HepG2 (cell line): ENCODE measurements around the gene RBM6. TPM values are rescaled to one million over a fixed set of nuclear protein-coding genes. Genes with fewer than 3 reads are reported as not detected.

Experiments
- CEBPB ChIP-seq: IDR thresholded peaks from 2 replicates; pipeline ENCODE4 v1.6.1; 2011; ENCODE audit warnings: low read depth, low read length, improper control_type of control experiment, borderline replicate concordance
- GABPB1 ChIP-seq: IDR thresholded peaks from 2 replicates; pipeline ENCODE4 v1.6.1; 2016; ENCODE audit warnings: mild to moderate bottlenecking, missing genetic modification reagents, moderate library complexity, missing compliant biosample characterization
- KLF16 ChIP-seq, 2 experiments: sonication (generic) in 1 of 2; formaldehyde crosslinking in 1 of 2; IDR thresholded peaks; 2 replicates each; pipeline versions ENCODE4 v1.6.1 to v1.8.0; 2016 to 2023; ENCODE audit warnings: missing genetic modification reagents in 2 of 2, missing compliant biosample characterization in 1 of 2
- MXI1 ChIP-seq: IDR thresholded peaks from 3 replicates; pipeline ENCODE4 v1.6.1; 2012; ENCODE audit warnings: low read depth, low read length, inconsistent platforms, borderline replicate concordance
- NAIF1 ChIP-seq: sonication (generic); formaldehyde crosslinking; IDR thresholded peaks from 2 replicates; pipeline ENCODE4 v1.5.0; 2020; ENCODE audit warnings: mild to moderate bottlenecking, missing genetic modification reagents, borderline replicate concordance
- PHB2 ChIP-seq: fragments of 450-650 bp; IDR thresholded peaks from 2 replicates; pipeline ENCODE4 v1.6.1; 2018; ENCODE audit not compliant: partially characterized antibody
- SCMH1 ChIP-seq: sonication (generic); formaldehyde crosslinking; IDR thresholded peaks from 2 replicates; pipeline ENCODE4 v1.9.0; 2021; ENCODE audit warnings: missing genetic modification reagents, mild to moderate bottlenecking, borderline replicate concordance
- SIX1 ChIP-seq: sonication (generic); formaldehyde crosslinking; IDR thresholded peaks from 2 replicates; pipeline ENCODE4 v1.4.0; 2020; ENCODE audit warnings: missing genetic modification reagents, borderline replicate concordance
- SOX13 ChIP-seq, 3 experiments: fragments of 450-650 bp in 1 of 3; sonication (generic) in 1 of 3; formaldehyde crosslinking in 1 of 3; IDR thresholded peaks in 2 of 3; conservative IDR thresholded peaks in 1 of 3; 2 replicates each; pipeline versions ENCODE4 v1.5.0 to v1.6.1; 2016 to 2020; ENCODE audit warnings: antibody characterized with exemption in 1 of 3, mild to moderate bottlenecking in 1 of 3, missing compliant biosample characterization in 1 of 3, missing genetic modification reagents in 1 of 3, moderate library complexity in 1 of 3
- ZBTB42 ChIP-seq: sonication (generic); formaldehyde crosslinking; IDR thresholded peaks from 2 replicates; pipeline ENCODE4 v1.5.0; 2020; ENCODE audit warnings: mild to moderate bottlenecking, missing genetic modification reagents
- ZBTB8A ChIP-seq: sonication (generic); formaldehyde crosslinking; IDR thresholded peaks from 2 replicates; pipeline ENCODE4 v1.4.0; 2020; ENCODE audit warnings: mild to moderate bottlenecking, low read depth, missing genetic modification reagents, borderline replicate concordance
- ZNF362 ChIP-seq: sonication (generic); formaldehyde crosslinking; IDR thresholded peaks from 2 replicates; pipeline ENCODE4 v1.4.0; 2020; ENCODE audit warnings: missing genetic modification reagents, mild to moderate bottlenecking, borderline replicate concordance
- polyA plus RNA-seq, 8 experiments: library from polyadenylated mRNA; depleted of rRNA in 3 of 8; stranded (reverse) in 7 of 8; unstranded in 1 of 8; fragments of >200 nt; fragmentation: Illumina TruSeq in 4 of 8; extraction: Trizol in 4 of 8; gene quantifications; 2 replicates each; pipeline versions ENCODE4 v1.2.1 to v1.2.3, GENCODE V29; 2011 to 2016; ENCODE audit warnings: low read depth in 4 of 8, missing spikeins in 1 of 8, mixed read lengths in 1 of 8; ENCODE audit not compliant: insufficient read depth in 1 of 8
- total RNA-seq, 5 experiments: library from RNA; depleted of rRNA; stranded (reverse); fragments of >200 nt; fragmentation: Illumina TruSeq; extraction: Trizol; gene quantifications; 2 replicates each; pipeline ENCODE4 v1.2.3, GENCODE V29; 2016; ENCODE audit warnings: low read depth in 1 of 5
- TF ChIP-seq, protein P1 (sequence below): sonication (generic); formaldehyde crosslinking; IDR thresholded peaks from 2 replicates; pipeline ENCODE4 v1.4.0; 2020; ENCODE audit warnings: missing genetic modification reagents, borderline replicate concordance
- TF ChIP-seq, protein P2 (sequence below): sonication (generic); formaldehyde crosslinking; IDR thresholded peaks from 2 replicates; pipeline ENCODE4 v1.4.0; 2020; ENCODE audit warnings: missing genetic modification reagents
- TF ChIP-seq, protein P3 (sequence below): sonication (generic); formaldehyde crosslinking; IDR thresholded peaks from 2 replicates; pipeline ENCODE4 v1.8.1; 2023; ENCODE audit warnings: missing genetic modification reagents, mild to moderate bottlenecking, borderline replicate concordance
- TF ChIP-seq, protein P4 (sequence below): IDR thresholded peaks from 2 replicates; pipeline ENCODE4 v1.6.1; 2016; ENCODE audit warnings: low read depth

RBM6 gene
- total and polyA plus RNA-seq, 2 of the 13 experiments (the other 11 are each of a cell fraction or from before 2014, with no cell fraction given), result 72.7 to 86.1 TPM

GRCh38 chr3:49929291-49930167, 10.4 kb upstream of the RBM6 start, which contains the start of gene MON1A (continued):
- TF ChIP-seq, protein P1, sequence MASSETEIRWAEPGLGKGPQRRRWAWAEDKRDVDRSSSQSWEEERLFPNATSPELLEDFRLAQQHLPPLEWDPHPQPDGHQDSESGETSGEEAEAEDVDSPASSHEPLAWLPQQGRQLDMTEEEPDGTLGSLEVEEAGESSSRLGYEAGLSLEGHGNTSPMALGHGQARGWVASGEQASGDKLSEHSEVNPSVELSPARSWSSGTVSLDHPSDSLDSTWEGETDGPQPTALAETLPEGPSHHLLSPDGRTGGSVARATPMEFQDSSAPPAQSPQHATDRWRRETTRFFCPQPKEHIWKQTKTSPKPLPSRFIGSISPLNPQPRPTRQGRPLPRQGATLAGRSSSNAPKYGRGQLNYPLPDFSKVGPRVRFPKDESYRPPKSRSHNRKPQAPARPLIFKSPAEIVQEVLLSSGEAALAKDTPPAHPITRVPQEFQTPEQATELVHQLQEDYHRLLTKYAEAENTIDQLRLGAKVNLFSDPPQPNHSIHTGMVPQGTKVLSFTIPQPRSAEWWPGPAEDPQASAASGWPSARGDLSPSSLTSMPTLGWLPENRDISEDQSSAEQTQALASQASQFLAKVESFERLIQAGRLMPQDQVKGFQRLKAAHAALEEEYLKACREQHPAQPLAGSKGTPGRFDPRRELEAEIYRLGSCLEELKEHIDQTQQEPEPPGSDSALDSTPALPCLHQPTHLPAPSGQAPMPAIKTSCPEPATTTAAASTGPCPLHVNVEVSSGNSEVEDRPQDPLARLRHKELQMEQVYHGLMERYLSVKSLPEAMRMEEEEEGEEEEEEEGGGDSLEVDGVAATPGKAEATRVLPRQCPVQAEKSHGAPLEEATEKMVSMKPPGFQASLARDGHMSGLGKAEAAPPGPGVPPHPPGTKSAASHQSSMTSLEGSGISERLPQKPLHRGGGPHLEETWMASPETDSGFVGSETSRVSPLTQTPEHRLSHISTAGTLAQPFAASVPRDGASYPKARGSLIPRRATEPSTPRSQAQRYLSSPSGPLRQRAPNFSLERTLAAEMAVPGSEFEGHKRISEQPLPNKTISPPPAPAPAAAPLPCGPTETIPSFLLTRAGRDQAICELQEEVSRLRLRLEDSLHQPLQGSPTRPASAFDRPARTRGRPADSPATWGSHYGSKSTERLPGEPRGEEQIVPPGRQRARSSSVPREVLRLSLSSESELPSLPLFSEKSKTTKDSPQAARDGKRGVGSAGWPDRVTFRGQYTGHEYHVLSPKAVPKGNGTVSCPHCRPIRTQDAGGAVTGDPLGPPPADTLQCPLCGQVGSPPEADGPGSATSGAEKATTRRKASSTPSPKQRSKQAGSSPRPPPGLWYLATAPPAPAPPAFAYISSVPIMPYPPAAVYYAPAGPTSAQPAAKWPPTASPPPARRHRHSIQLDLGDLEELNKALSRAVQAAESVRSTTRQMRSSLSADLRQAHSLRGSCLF (CRISPR knock-in tag), result no peak
- TF ChIP-seq SIX1 (CRISPR knock-in tag) (no peak), ZNF362 (CRISPR knock-in tag) (no peak), MXI1 (peak; percentile 96; the same call in 2 of the 3 replicates), NAIF1 (peak; percentile 21; the same call in 1 of the 2 replicates), ZBTB42 (CRISPR knock-in tag) (no peak; the same call in 1 of the 2 replicates), ZBTB8A (no peak), SCMH1 (CRISPR knock-in tag) (no peak), CEBPB (peak; percentile 87), GABPB1 (CRISPR knock-in tag) (peak; percentile 91), KLF16 (CRISPR knock-in tag; IDR thresholded peaks at IDR 0.05) (peak in 1 of 2 experiments; percentile 93; a peak in 2 of 4 replicates), PHB2 (no peak), SOX13 (IDR thresholded peaks at IDR 0.05) (no peak; the same call in 1 of the 2 replicates), SOX13 (CRISPR knock-in tag; conservative IDR thresholded peaks at IDR 0.05 in 1 of 2, IDR thresholded peaks at IDR 0.05 in 1 of 2) (peak in 1 of 2 experiments; percentile 46; a peak in 1 of 4 replicates)
- TF ChIP-seq, protein P2, sequence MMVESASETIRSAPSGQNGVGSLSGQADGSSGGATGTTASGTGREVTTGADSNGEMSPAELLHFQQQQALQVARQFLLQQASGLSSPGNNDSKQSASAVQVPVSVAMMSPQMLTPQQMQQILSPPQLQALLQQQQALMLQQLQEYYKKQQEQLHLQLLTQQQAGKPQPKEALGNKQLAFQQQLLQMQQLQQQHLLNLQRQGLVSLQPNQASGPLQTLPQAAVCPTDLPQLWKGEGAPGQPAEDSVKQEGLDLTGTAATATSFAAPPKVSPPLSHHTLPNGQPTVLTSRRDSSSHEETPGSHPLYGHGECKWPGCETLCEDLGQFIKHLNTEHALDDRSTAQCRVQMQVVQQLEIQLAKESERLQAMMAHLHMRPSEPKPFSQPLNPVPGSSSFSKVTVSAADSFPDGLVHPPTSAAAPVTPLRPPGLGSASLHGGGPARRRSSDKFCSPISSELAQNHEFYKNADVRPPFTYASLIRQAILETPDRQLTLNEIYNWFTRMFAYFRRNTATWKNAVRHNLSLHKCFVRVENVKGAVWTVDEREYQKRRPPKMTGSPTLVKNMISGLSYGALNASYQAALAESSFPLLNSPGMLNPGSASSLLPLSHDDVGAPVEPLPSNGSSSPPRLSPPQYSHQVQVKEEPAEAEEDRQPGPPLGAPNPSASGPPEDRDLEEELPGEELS, result peak; percentile 47
- TF ChIP-seq, protein P3, sequence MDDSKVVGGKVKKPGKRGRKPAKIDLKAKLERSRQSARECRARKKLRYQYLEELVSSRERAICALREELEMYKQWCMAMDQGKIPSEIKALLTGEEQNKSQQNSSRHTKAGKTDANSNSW, result peak; percentile 41; the same call in 1 of the 2 replicates
- TF ChIP-seq, protein P4, sequence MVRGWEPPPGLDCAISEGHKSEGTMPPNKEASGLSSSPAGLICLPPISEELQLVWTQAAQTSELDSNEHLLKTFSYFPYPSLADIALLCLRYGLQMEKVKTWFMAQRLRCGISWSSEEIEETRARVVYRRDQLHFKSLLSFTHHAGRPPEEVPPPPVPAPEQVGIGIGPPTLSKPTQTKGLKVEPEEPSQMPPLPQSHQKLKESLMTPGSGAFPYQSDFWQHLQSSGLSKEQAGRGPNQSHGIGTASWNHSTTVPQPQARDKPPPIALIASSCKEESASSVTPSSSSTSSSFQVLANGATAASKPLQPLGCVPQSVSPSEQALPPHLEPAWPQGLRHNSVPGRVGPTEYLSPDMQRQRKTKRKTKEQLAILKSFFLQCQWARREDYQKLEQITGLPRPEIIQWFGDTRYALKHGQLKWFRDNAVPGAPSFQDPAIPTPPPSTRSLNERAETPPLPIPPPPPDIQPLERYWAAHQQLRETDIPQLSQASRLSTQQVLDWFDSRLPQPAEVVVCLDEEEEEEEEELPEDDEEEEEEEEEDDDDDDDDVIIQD (CRISPR knock-in tag), result 0 out of 2 replicates have a peak, but pooled peaks have one; percentile 19
